Measurements from ENCODE around the gene GBP3. TPM values are rescaled to one million over a fixed set of nuclear protein-coding genes. Genes with fewer than 3 reads are reported as not detected.

GBP3 gene
- total and polyA plus RNA-seq, 4 donors, result 7.4 to 34.9 (median 25.4) TPM

DNA sequence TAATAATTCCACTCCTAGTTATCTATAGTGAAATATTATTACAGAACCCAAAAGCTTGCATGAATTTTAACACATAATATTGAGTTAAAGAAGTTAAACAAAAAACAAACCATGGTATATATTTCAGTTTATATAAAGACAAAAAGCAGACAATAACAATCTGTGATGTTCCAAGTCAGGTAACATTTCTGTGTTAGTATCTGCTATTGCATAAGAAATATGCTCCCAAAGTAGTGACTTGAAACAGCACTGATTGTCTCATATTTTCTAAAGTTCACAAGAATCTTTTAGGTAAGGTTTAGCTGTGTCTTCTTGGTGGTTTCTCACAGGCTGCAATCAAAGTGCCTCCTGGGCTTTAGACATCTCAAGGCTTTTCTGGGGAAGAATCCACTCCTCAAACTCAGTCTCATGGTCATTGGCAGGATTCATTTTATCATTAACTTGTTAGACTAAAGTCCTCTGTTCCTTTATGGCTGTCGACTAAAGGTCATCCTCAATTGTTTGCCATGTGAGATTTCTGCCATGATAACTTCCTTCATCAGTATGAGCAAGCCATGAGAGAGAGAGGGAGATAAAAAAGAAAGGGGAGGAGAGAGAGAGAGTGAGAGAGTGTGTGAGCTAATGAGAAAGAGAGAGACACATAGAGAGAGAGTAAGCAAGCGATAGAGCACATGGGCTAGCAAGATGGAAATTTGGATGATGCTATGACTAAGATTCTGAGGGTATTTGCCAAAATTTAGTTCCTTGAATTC lies 22.5 kb upstream of the GBP3 start:
- Histone ChIP-seq H3K4me1 (ENCODE audit: control insufficient read depth in 5 of 5, insufficient read depth in 5 of 5, low read length in 5 of 5) (no peaks in the 10 kb centered on the region), H3K36me3 (ENCODE audit: control insufficient read depth in 4 of 4, insufficient read depth in 4 of 4, low read length in 4 of 4) (no peaks in the 10 kb centered on the region), H3K27me3 (ENCODE audit: control insufficient read depth in 3 of 3, insufficient read depth in 3 of 3, low read length in 2 of 3) (no peaks in the 10 kb centered on the region), H3K27ac (ENCODE audit: low read depth in 1 of 2, low read length in 1 of 2) (no peak overlapping the region), H3K9me3 (ENCODE audit: control insufficient read depth in 4 of 4, insufficient read depth in 3 of 4, low read length in 3 of 4) (peaks cover 0 to 5% (median 2%) of the 10 kb centered on the region in 4 donors), H3K4me3 (no peak overlapping the region), H3K9ac (ENCODE audit: insufficient read depth in 1 of 2, low read length in 2 of 2) (no peak overlapping the region)
- DNase-seq (no peak), ATAC-seq (ENCODE audit: insufficient read depth, low FRiP score) (no peak)
- TF ChIP-seq, protein P1, sequence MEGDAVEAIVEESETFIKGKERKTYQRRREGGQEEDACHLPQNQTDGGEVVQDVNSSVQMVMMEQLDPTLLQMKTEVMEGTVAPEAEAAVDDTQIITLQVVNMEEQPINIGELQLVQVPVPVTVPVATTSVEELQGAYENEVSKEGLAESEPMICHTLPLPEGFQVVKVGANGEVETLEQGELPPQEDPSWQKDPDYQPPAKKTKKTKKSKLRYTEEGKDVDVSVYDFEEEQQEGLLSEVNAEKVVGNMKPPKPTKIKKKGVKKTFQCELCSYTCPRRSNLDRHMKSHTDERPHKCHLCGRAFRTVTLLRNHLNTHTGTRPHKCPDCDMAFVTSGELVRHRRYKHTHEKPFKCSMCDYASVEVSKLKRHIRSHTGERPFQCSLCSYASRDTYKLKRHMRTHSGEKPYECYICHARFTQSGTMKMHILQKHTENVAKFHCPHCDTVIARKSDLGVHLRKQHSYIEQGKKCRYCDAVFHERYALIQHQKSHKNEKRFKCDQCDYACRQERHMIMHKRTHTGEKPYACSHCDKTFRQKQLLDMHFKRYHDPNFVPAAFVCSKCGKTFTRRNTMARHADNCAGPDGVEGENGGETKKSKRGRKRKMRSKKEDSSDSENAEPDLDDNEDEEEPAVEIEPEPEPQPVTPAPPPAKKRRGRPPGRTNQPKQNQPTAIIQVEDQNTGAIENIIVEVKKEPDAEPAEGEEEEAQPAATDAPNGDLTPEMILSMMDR (IDR thresholded peaks at IDR 0.05; ENCODE audit: control extremely low read depth, extremely low read depth), result no peak
- 69 to 88% methylated on average over 2 of the region's 2 CpGs for WGBS, 2 donors

DNA sequence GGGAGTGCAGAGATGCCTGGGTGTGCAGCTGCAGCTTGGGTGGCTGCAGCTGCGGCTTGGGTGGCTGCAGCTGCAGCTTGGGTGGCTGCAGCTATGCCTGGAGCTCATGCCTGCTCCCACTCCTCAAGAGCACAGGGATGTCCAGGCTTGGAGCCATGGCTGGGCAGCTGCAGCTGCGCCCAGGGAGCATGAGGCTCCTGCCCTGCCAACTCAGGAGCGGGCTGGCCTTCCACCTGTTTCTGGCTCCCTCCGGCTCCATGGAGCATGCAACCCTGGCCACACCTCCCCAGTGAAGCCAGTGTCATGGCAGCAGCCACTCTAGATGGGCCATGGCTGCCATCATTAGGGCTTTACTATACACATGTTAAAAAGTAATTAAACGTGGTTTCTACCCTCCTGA lies 21.3 kb upstream of the GBP3 start:
- Histone ChIP-seq H3K9ac (ENCODE audit: insufficient read depth in 1 of 2, low read length in 2 of 2) (no peak overlapping the region), H3K27me3 (ENCODE audit: control insufficient read depth in 3 of 3, insufficient read depth in 3 of 3, low read length in 2 of 3) (no peaks in the 10 kb centered on the region), H3K4me3 (no peak overlapping the region), H3K27ac (ENCODE audit: low read depth in 1 of 2, low read length in 1 of 2) (no peak overlapping the region), H3K9me3 (ENCODE audit: control insufficient read depth in 4 of 4, insufficient read depth in 3 of 4, low read length in 3 of 4) (peaks cover 0 to 5% (median 2%) of the 10 kb centered on the region in 4 donors), H3K4me1 (ENCODE audit: control insufficient read depth in 5 of 5, insufficient read depth in 5 of 5, low read length in 5 of 5) (no peaks in the 10 kb centered on the region), H3K36me3 (ENCODE audit: control insufficient read depth in 4 of 4, insufficient read depth in 4 of 4, low read length in 4 of 4) (no peaks in the 10 kb centered on the region)
- no peak for DNase-seq
- WGBS, 2 donors, result 87 to 93% methylated on average over 4 to 5 of the region's 5 CpGs
- TF ChIP-seq, protein P1 (IDR thresholded peaks at IDR 0.05; ENCODE audit: control extremely low read depth, extremely low read depth), result no peak
- no peak for ATAC-seq (ENCODE audit: insufficient read depth, low FRiP score)

DNA sequence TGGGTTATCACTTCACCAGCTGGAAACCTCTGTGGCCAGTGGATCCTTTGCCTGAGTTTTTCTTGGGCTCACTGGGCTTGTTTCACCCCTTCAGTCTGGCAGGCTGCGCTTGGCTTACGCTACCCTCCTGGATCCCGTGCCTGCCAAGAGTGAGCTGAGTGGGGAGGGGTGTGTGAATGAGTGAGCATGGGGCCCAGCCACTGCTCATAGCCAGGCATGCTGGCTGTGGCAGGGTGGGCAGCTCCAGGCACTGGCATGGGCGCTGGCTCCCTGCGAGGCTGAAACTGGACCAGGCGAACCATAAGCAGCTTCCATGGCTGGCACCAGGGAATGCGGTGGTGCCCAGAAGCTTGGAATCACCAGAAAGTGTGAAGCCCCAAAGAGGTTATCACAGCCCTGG lies 19.8 kb upstream of the GBP3 start:
- DNase-seq, result no peak
- H3K36me3 ChIP-seq (ENCODE audit: control insufficient read depth in 4 of 4, insufficient read depth in 4 of 4, low read length in 4 of 4), result no peaks in the 10 kb centered on the region
- no peaks in the 10 kb centered on the region for H3K4me1 ChIP-seq (ENCODE audit: control insufficient read depth in 5 of 5, insufficient read depth in 5 of 5, low read length in 5 of 5)
- no peak overlapping the region for H3K4me3 ChIP-seq
- no peaks in the 10 kb centered on the region for H3K27me3 ChIP-seq (ENCODE audit: control insufficient read depth in 3 of 3, insufficient read depth in 3 of 3, low read length in 2 of 3)
- no peak overlapping the region for H3K27ac ChIP-seq (ENCODE audit: low read depth in 1 of 2, low read length in 1 of 2)
- ATAC-seq (ENCODE audit: insufficient read depth, low FRiP score), result no peak
- H3K9ac ChIP-seq (ENCODE audit: insufficient read depth in 1 of 2, low read length in 2 of 2), result no peak overlapping the region
- TF ChIP-seq, protein P1 (IDR thresholded peaks at IDR 0.05; ENCODE audit: control extremely low read depth, extremely low read depth), result no peak
- peaks cover 0 to 5% (median 2%) of the 10 kb centered on the region in 4 donors for H3K9me3 ChIP-seq (ENCODE audit: control insufficient read depth in 4 of 4, insufficient read depth in 3 of 4, low read length in 3 of 4)
- 97% methylated on average over 7 of the region's 7 CpGs for WGBS, 2 donors
